ENCODE results near the gene ARL10. TPM values are rescaled to one million over a fixed set of nuclear protein-coding genes. Genes with fewer than 3 reads are reported as not detected.

Gene ARL10
- total RNA-seq, 1 donor from 2014 or later = 29.5 TPM

GRCh38 chr5:176382721-176383120 is 17.4 kb downstream of the ARL10 start:
- peaks cover 8% of the 10 kb centered on the region for H3K4me1 Mint-ChIP-seq (ENCODE audit: low read depth)
- DNase-seq (ENCODE audit: low spot score, unreplicated experiment) = no peak
- TF ChIP-seq CTCF (IDR thresholded peaks at IDR 0.05; ENCODE audit: unreplicated experiment) = no peak
- no peaks in the 10 kb centered on the region for H3K27me3 Mint-ChIP-seq
- H3K9me3 Mint-ChIP-seq (ENCODE audit: low read depth) = no peaks in the 10 kb centered on the region
- peaks cover 11% of the 10 kb centered on the region for H3K36me3 Mint-ChIP-seq (ENCODE audit: insufficient read depth)
- H3K4me3 Mint-ChIP-seq (ENCODE audit: low read depth) = no peak overlapping the region
- no peak overlapping the region for H3K27ac Mint-ChIP-seq

- no peaks in the 10 kb centered on the region for H3K9me3 Mint-ChIP-seq (ENCODE audit: low read depth)
- H3K27ac Mint-ChIP-seq = no peak overlapping the region
- TF ChIP-seq CTCF (IDR thresholded peaks at IDR 0.05; ENCODE audit: unreplicated experiment) = no peak
- no peak for DNase-seq (ENCODE audit: low spot score, unreplicated experiment)
- no peak overlapping the region for H3K4me3 Mint-ChIP-seq (ENCODE audit: low read depth)
- H3K36me3 Mint-ChIP-seq (ENCODE audit: insufficient read depth) = peaks cover 11% of the 10 kb centered on the region
- peaks cover 11% of the 10 kb centered on the region for H3K4me1 Mint-ChIP-seq (ENCODE audit: low read depth)
- no peaks in the 10 kb centered on the region for H3K27me3 Mint-ChIP-seq
Observed at GRCh38 chr5:176383248-176383905, 18.1 kb downstream of the ARL10 start.

GRCh38 chr5:176383961-176384360 is 18.7 kb downstream of the ARL10 start:
- no peak overlapping the region for H3K27ac Mint-ChIP-seq

GRCh38 chr5:176384366-176384930 is 19.2 kb downstream of the ARL10 start:
- Mint-ChIP-seq H3K4me1 (ENCODE audit: low read depth) (peaks cover 13% of the 10 kb centered on the region), H3K4me3 (ENCODE audit: low read depth) (no peak overlapping the region), H3K36me3 (ENCODE audit: insufficient read depth) (peaks cover 11% of the 10 kb centered on the region), H3K9me3 (ENCODE audit: low read depth) (no peaks in the 10 kb centered on the region), H3K27ac (no peak overlapping the region), H3K27me3 (no peaks in the 10 kb centered on the region)
- no peak for TF ChIP-seq CTCF (IDR thresholded peaks at IDR 0.05; ENCODE audit: unreplicated experiment)
- DNase-seq (ENCODE audit: low spot score, unreplicated experiment) = no peak

More at GRCh38 chr5:176383961-176384360, 18.7 kb downstream of the ARL10 start:
- Mint-ChIP-seq H3K4me3 (ENCODE audit: low read depth) (no peak overlapping the region), H3K36me3 (ENCODE audit: insufficient read depth) (peaks cover 11% of the 10 kb centered on the region), H3K4me1 (ENCODE audit: low read depth) (peaks cover 11% of the 10 kb centered on the region), H3K9me3 (ENCODE audit: low read depth) (no peaks in the 10 kb centered on the region), H3K27me3 (no peaks in the 10 kb centered on the region)
- no peak for DNase-seq (ENCODE audit: low spot score, unreplicated experiment)
- no peak for TF ChIP-seq CTCF (IDR thresholded peaks at IDR 0.05; ENCODE audit: unreplicated experiment)

GRCh38 chr5:176384991-176385390 is 19.7 kb downstream of the ARL10 start:
- Mint-ChIP-seq H3K4me1 (ENCODE audit: low read depth) (peaks cover 16% of the 10 kb centered on the region), H3K27ac (no peak overlapping the region), H3K4me3 (ENCODE audit: low read depth) (no peak overlapping the region), H3K27me3 (no peaks in the 10 kb centered on the region), H3K9me3 (ENCODE audit: low read depth) (no peaks in the 10 kb centered on the region), H3K36me3 (ENCODE audit: insufficient read depth) (peaks cover 8% of the 10 kb centered on the region)
- no peak for TF ChIP-seq CTCF (IDR thresholded peaks at IDR 0.05; ENCODE audit: unreplicated experiment)
- no peak for DNase-seq (ENCODE audit: low spot score, unreplicated experiment)
